HG03571 (cell line): ENCODE measurements around the gene MRTFA.
"Not testable (repeated sequence)": the region's sequence is repeated elsewhere in the genome, so short reads cannot be mapped to it uniquely, and the experiment has no call there.

Experiments
- ATAC-seq: cut with Tn5 transposase; IDR thresholded peaks from one replicate; pipeline ENCODE4 v1.9.1; 2021; ENCODE audit not compliant: unreplicated experiment

The MRTFA gene

DNA sequence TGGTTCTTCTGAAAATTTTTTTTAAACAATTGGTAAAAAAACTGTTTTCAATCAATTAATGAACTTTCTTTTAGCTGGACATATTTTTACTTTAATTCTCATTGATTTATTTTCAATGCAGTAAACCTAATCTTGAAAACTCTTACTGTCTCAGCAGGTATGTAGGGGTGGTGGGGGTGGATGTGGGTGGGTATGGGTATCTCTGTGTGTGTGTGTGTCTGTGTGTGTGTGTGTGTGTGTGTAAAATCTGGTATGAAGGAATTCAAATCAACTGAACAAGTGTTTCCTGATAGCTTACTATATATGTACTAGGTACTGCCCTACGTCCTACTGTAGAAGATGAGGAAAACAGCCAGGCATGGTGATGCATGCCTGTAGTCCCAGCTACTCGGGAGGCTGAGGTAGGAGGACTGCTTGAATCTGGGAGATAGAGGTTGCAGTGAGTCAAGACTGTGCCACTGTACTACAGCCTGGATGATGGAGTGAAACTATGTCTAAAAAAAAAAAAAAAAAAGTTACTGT lies 75.5 kb downstream of the MRTFA start:
- no peak for ATAC-seq

DNA sequence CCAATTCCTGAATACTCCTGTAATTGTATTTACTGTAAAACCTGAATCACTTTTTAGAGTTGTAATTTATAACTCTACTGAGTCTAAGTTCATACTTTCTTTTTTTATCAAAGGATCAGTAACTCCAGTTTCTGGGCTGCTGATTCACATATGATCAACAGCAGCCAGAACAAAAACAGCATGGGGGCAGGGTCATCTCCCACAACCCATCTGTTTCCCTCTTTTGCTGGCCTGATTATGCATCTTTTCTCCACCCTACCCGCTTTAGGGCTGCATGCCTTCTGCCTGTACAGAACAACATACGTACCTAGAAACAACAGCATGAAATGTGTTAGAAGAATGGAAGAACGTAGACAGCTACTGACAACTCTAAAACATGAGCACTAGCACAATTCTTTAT lies 76.0 kb downstream of the MRTFA start:
- ATAC-seq: no peak

DNA sequence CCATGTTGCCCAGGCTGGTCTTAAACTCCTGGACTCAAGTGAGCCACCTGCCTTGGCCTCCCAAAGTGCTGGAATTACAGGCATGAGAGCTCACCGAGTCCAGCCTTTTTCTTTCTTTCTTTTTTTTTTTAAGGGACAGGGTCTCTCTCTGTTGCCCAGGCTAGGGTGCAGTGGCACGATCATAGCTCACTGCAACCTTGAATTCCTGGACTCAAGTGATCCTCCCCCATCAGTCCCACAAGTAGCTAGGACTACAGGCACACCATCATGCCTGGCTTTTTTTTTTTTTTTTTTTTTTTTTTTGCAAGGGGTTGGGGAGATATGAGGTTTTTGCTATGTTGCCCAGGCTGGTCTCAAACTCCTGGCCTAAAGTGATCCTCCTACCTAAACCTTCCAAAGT lies 78.5 kb downstream of the MRTFA start:
- no peak for ATAC-seq

DNA sequence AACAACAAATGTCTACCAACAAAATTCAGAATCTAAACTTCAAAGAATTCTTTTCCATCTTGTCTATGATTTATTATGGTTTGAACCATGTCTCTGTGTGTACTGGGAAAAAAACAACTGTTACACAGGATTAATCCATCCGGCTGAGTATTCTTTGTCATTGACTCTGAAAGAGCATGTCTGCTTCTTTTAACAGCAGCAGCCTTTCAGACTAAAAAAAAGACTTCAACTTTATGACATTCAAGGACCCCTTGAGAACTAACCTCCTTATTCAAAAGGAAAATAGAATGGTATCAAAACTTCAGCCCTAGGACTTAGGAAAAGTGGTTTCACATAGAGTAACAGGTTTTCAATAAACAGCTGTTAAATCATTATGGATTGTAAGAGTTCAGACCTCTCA lies 79.9 kb downstream of the MRTFA start:
- no peak for ATAC-seq

DNA sequence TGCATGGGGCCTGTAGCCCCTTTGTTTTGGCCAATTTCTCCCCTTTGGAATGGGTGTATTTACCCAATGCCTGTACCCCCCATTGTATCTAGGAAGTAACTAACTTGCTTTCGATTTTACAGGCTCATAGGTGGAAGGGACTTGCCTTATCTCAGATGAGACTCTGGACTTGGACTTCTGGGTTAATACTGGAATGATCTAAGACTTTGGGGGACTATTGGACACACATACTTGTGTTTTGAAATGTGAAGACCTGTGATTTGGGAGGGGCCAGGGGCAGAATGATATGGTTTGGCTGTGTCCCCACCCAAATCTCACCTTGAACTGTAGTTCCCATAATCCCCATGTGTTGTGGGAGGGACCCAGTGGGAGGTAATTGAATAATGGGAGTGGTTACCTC lies 82.5 kb downstream of the MRTFA start:
- ATAC-seq: not testable (repeated sequence)

DNA sequence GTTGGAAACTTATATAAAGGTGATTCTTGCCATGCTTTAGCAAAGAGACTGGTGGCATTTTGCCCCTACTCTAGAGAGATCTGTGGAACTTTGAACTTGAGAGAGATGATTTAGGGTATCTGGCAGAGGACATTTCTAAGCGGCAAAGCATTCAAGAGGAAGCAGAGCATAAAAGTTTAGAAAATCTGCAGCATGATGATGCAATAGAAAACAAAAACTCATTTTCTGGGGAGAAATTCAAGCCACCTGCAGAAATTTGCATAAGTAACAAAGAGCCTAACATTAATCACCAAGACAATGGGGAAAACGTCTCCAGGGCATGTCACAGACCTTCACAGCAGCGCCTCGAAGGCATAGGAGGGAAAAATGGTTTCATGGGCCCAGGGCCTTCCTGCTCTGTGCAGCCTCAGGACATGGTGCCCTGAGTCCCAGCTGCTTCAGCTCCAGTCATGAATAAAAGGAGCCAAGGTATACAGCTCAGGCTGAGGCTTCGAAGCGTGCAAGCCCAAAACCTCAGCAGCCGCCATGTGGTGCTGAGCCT lies 83.4 kb downstream of the MRTFA start:
- no peak for ATAC-seq

DNA sequence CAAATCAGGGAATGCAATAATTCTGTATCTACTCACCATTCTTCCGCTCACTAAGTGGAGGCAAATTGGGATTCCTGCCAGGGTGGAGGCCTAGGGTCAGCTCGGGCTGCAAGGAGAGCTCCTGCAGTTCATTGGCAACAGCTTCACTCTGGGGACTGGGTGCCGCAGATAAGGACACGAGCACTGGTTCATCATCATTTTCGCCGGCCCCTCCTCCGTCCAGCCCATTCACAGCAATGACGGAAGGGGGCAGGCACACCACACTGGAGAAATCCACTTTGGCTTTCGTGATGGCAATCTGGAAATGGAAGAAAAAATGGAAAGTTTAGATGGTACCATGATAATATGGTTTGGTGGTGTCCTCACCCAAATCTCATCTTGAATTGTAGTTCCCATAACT lies 84.4 kb downstream of the MRTFA start:
- no peak for ATAC-seq

DNA sequence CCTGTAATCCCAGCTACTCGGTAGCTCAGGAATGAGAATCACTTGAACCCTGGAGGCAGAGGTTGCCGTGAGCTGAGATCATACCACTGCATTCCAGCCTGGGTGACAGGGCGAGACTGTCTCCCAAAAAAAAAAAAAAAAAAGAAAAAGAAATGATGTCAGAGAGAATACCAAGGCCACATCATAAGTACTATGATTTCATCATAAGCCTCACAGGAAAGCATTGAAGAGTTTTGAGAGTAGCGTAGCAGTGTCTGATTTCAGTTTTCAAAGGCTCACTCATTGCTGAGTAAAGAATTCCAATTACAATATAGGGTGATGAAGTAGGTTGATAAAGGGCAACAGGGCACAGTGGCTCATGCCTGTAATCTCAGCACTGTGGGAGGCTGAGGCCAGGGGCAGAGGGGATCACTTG lies 88.8 kb downstream of the MRTFA start:
- ATAC-seq: no peak

DNA sequence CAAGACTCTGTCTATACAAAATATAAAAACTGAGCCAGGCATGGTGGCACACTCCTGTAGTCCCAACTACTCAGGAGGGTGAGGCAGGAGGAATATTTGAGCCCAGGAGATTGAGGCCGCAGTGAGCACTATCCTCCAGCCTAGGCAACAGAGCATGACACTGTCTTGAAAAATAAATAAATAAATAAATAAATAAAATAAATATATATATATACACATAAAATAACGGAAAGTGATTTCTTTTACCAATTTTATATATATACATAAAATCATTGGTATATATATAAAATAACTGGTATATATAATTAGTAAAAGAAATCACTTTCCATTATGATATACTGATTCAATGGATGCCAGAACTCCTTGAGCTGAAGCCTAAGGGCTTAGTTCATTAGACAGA lies 91.8 kb downstream of the MRTFA start:
- no peak for ATAC-seq

DNA sequence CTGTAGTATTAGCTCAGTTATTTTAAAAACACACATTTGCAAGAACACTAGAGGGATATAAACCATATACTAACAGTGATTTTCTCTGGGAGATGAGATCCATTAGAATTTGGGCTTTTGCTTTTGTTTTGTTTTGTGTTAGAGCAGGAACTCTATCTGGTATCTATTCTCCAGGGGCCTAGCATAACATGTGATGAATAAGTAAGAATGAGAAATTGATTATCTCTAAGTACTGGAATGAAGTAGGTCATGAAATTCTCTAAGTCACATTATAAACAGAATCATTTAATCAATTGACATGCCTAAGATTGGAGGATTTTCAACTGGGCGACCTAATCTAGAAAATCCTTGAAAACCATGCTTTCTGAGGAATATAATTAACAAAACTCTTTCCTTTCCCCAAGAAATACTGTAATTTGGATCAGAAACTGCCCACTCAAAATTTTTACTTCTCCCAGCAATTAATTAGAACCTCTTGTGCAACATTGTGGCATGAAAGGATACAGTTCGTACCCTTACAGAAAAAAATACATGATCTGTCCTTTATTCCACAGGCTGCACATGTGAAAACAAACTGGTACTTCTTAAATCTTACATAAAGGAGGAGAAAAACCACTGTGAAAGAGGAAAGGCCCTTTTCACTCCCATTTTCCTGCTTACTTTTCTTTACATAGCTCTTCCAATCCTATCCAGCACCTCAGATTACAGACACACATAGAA lies 93.5 kb downstream of the MRTFA start:
- ATAC-seq: no peak

DNA sequence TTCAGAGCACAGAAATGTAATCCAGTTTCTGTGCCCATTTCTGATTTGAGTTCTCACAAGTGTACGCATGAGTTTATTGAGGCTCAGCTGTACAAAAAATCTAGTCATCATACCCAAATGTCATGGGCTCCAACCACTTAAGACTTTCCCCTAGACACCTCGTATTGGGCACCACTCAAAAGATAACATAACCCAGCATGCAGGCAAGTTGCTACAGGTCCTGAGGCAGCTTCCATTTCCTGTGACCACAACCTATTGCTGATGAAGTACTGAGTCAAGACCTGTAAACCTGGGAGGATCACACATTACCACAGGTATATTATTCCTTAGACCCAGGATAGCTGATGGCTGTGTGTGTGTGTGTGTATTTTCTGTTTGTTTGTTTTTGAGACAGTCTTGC lies 95.2 kb downstream of the MRTFA start:
- ATAC-seq: no peak

DNA sequence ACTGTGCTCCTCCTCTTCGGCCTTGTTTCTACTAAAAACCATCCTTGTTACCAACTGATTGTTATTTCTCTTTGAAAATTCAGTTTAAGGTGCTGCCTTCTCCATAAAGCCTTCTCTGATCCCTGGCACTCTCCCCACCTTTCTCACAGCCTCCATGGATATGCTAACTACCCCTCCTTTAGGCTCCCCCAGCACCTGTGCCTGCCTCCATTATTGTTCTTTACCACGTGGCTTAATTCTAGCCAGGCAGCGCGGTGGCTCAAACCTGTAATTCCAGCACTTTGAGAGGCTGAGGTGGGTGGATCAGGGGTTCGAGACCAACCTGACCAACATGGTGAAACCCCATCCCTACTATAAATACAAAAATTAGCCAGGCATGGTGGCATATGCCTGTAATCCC lies 96.3 kb downstream of the MRTFA start:
- no peak for ATAC-seq

DNA sequence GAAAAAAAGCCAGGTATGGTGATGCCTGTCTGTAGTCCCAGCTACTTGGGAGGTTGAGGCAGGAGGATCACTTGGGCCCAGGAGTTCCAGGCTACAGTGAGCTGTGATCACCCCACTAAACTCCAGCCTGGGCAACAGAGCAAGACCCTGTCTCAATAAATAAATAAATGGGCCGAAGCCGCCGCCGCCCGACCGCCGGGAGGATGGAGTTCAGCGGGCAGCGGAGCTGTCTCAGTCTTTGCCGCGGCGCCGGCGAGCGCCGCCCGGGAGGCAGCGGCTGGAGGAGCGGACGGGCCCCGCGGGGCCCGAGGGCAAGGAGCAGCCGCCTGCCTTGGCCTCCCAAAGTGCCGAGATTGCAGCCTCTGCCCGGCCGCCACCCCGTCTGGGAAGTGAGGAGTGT lies 100.4 kb downstream of the MRTFA start:
- not testable (repeated sequence) for ATAC-seq

DNA sequence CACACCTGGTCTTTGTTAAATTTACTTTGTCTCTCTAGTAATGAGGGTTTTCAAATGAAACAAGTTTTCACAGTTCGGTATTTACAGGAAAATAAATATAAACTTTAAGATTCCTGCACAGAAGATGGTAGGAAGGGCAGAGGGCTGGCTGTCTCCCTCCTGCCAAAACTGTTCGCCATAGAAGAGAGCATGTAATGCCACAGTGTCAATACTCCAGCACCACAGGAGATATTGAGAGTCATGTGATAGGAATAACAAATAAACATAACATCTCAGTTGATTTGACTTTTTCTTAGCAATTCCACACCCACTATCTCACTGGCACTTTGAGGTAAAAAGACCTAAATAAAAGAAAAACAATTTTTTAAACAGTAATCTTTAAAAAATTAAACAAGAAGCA lies 100.9 kb downstream of the MRTFA start:
- no peak for ATAC-seq

DNA sequence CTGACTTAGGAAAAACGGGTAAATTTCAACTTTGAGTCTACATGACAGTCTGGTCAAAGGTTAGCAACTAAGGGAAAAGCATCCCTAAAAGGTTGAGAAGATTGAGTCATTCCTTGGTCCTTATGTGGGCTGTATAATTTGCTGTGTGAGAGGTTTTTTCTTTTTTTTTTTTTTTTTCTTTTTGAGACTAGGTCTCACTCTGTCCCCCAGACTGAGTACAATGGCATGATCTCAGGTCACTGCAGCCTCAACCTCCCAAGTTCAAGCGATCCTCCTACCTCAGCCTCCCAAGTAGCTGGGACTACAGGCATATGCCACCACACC lies 101.4 kb downstream of the MRTFA start:
- ATAC-seq: no peak

DNA sequence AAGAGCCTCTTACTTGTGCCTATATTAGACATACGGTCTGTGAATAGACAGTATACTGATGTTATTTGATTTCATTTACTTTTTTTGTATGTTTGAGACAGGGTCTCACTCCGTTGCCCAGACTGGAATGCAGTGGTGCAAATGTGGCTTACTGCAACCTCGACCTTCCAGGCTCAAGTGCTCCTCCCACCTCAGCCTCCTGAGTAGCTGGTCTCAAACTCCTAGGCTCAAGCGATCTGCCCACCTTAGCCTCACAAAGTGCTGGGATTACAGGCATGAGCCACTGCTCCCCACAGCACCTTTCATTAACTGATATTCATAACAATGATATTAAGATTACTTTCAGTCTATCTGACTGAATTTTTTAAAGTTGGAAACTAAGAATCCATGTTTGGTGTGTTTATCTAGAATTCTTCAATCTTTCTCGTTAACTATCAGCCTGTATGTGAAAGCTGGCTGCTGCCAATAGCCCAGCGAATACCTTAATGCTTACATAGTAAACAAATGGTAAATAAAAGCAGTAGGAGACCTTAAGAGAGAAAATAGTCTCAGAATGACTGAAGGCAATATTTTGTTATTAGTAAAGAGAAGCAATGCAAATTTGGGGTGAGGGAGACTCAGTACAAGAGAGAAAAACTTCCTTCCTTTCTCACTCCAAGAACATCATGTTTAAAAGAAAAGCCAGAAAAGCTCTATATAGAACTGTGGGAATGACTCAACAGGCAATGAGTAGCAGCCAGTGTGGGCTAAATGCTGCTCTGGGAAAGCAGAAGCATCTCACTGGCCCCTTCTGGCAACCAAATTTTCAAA lies 101.9 kb downstream of the MRTFA start:
- no peak for ATAC-seq

DNA sequence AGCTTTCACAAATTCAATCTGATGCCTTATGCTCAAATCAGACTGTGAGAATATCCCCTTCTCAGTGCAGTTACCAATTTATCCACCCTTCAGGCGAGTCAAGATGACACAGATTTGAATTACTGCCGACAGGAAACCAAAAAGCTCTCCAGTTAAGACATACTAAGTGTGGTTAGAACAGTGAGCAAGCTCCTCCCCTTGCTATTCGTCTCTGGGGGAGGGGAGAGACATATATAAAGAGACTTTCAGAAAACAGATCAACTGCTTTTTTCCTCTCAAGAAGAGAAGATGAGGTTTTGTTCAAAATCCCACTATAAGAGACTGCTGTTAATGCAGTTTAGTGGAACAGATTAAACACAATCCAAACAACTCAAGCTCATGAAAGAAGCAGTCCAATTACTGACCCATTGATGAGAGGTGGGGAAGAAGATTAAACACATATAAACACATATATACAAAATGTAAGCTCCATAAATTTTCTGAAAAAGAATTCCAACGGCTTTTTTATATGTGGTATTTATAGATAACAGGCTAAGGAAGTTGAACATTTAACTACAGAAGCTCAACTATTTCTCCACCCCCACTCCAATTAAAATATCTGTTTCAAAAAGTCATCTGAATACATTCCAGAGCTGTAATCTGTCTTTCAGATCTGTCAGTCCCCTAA lies 102.7 kb downstream of the MRTFA start:
- ATAC-seq: no peak

DNA sequence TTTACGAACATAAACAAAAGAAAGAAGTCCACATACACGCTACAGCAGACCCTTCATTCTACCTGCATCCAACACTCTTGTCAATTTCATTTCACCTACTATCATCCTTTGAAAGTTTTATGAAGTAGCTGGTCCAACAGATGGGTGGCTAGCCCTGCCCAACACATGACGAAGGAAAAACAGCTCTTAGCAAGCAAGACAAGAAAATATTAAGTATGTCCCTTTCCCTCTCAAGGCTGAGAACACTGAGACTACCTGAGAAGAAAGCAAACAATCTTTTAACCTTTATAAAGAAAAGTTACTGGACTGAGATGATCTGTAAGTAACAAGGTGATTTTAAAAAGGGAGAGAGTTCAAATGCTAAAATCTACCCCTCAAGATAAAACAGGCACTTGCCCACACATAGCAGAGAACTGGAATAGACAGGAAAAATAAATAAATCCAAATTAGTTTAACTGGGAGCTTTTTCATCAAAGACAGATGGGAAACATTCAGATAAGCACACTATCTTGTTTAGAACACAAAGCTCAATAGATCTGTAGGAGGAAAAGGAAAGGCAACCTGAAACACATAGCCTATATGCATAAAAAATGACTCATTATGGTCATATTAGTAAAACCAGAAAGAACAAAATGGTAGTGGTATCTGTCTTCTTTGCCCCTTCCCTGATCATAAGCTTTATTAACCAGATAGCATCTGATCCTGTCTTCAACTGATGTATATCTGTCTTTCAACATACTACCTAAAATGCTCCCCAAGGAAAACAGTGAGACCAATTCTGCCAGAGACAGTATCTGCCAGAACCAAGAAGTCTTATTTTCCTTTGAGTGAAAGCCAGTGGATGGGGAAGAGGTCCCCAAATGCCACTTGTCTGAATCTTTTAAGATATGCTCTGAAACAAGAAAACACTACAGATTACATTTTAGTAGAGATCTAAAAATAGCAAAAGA lies 104.3 kb downstream of the MRTFA start:
- no peak for ATAC-seq

DNA sequence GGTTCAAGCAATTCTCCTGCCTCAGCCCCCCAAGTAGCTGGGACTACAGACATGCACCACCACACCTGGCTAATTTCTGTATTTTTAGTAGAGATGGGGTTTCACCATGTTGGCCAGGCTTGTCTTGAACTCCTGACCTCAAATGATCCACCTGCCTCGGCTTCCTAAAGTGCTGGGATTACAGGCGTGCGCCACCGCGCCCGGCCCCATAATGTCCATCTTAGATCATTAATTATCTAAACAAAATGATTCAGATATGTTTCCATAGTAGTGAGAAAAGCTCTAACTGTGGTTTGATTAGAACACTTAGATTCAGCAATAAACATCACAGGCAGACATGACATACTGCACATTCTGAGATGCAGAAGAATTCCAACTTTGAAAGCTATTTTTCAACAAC lies 106.1 kb downstream of the MRTFA start:
- ATAC-seq: not testable (repeated sequence)

DNA sequence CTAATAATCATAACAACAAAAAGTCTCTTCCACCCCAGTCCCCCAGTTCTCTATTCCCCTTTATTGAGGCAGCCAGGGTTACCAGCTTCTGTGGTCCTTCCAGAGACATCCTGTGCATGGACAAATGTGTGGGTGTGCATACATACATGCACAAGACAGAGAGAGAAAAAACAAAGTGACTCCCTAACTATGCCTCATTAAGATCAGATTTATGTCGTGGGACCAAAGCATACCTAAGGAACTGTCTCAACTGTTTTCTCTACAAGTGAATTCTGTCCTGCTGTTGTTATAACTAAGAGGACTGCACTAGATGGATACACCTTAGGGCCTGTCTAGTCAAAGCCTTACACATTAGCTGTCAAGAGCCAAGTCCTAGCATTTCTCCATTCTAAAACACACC lies 106.7 kb downstream of the MRTFA start:
- ATAC-seq: no peak

DNA sequence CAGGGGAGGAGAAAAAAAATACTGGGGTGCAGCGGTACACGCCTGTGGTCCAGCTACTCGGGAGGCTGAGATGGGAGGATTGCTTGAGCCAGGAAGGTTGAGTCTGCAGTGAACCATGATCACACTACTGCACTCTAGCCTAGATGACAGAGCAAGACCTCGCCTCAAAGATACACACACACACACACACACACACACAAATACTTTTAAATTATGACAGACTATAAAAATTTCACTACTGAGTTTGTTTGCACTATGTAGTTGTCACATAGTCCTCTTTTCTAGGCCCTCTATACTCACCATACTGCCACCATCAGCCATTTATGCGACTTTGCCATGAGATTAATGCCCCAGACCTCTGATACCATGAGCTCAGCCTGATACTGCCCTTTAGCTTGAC lies 109.6 kb downstream of the MRTFA start:
- ATAC-seq: no peak
